ENCODE results near the gene DPEP2. TPM values are rescaled to one million over a fixed set of nuclear protein-coding genes. Genes with fewer than 3 reads are reported as not detected.
A peak's percentile ranks its signal among the peaks of the same experiment; 100 is the strongest.

Gene DPEP2
- total and polyA plus RNA-seq, 2 of the 13 experiments (the other 11 are each of a cell fraction or from before 2014, with no cell fraction given) = 0.18 TPM; not detected in 1

DNA sequence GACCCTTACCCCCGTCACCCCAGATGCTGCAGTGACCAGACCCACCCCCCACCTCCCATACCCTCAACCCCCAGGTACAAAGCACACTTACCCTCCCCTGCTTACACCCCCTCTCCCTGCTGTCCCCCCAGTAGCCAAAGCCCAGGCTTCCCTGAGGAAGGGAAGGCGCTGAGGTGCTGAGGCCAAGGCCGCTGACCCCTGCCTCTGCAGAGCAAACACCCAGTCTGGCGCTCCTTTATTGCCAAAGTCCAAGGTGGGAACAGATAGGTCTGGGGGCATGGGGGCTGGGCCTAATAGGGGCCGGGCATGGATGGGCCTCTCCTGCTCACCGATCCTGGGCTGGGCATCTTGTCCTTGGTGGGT is 56.0 kb downstream of the DPEP2 start (continued):
- TF ChIP-seq, protein P1, sequence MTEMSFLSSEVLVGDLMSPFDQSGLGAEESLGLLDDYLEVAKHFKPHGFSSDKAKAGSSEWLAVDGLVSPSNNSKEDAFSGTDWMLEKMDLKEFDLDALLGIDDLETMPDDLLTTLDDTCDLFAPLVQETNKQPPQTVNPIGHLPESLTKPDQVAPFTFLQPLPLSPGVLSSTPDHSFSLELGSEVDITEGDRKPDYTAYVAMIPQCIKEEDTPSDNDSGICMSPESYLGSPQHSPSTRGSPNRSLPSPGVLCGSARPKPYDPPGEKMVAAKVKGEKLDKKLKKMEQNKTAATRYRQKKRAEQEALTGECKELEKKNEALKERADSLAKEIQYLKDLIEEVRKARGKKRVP (CRISPR knock-in tag; IDR thresholded peaks at IDR 0.05) = peak in 1 of 2 experiments; percentile 39; a peak in 1 of 4 replicates
- no peak for TF ChIP-seq ZNF652 (CRISPR knock-in tag; IDR thresholded peaks at IDR 0.05; ENCODE audit: borderline replicate concordance, low read depth)
- peak; percentile 78 for TF ChIP-seq REPIN1 (CRISPR knock-in tag; IDR thresholded peaks at IDR 0.05; ENCODE audit: borderline replicate concordance, low read depth)
- TF ChIP-seq NFKBIZ (CRISPR knock-in tag; IDR thresholded peaks at IDR 0.05) = no peak
- TF ChIP-seq KDM4B (CRISPR knock-in tag; IDR thresholded peaks at IDR 0.05) = no peak
- no peak for TF ChIP-seq ZNF510 (CRISPR knock-in tag; IDR thresholded peaks at IDR 0.05; ENCODE audit: low read depth)
- TF ChIP-seq, protein P2, sequence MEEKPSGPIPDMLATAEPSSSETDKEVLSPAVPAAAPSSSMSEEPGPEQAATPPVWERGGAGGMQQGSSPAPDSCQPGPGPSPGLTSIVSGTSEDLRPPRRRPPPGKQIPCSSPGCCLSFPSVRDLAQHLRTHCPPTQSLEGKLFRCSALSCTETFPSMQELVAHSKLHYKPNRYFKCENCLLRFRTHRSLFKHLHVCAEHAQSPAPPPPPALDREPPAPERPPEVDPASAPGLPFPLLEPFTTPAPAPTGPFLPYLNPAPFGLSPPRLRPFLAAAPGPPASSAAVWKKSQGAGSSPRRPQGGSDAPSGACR (CRISPR knock-in tag; IDR thresholded peaks at IDR 0.05) = peak; percentile 24; the same call in 1 of the 2 replicates
- TF ChIP-seq ZNF589 (CRISPR knock-in tag; conservative IDR thresholded peaks at IDR 0.05) = no peak; the same call in 1 of the 2 replicates
- TF ChIP-seq, protein P3, sequence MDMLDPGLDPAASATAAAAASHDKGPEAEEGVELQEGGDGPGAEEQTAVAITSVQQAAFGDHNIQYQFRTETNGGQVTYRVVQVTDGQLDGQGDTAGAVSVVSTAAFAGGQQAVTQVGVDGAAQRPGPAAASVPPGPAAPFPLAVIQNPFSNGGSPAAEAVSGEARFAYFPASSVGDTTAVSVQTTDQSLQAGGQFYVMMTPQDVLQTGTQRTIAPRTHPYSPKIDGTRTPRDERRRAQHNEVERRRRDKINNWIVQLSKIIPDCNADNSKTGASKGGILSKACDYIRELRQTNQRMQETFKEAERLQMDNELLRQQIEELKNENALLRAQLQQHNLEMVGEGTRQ (IDR thresholded peaks at IDR 0.05; ENCODE audit: low read depth, low read length) = no peak
- TF ChIP-seq, protein P3 (CRISPR knock-in tag; IDR thresholded peaks at IDR 0.05; ENCODE audit: borderline replicate concordance) = peak; percentile 29; the same call in 1 of the 2 replicates
- TF ChIP-seq, protein P4, sequence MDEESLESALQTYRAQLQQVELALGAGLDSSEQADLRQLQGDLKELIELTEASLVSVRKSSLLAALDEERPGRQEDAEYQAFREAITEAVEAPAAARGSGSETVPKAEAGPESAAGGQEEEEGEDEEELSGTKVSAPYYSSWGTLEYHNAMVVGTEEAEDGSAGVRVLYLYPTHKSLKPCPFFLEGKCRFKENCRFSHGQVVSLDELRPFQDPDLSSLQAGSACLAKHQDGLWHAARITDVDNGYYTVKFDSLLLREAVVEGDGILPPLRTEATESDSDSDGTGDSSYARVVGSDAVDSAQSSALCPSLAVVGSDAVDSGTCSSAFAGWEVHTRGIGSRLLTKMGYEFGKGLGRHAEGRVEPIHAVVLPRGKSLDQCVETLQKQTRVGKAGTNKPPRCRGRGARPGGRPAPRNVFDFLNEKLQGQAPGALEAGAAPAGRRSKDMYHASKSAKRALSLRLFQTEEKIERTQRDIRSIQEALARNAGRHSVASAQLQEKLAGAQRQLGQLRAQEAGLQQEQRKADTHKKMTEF (CRISPR knock-in tag; IDR thresholded peaks at IDR 0.05) = no peak; the same call in 1 of the 2 replicates
- TF ChIP-seq, protein P5, sequence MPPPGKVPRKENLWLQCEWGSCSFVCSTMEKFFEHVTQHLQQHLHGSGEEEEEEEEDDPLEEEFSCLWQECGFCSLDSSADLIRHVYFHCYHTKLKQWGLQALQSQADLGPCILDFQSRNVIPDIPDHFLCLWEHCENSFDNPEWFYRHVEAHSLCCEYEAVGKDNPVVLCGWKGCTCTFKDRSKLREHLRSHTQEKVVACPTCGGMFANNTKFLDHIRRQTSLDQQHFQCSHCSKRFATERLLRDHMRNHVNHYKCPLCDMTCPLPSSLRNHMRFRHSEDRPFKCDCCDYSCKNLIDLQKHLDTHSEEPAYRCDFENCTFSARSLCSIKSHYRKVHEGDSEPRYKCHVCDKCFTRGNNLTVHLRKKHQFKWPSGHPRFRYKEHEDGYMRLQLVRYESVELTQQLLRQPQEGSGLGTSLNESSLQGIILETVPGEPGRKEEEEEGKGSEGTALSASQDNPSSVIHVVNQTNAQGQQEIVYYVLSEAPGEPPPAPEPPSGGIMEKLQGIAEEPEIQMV (CRISPR knock-in tag; IDR thresholded peaks at IDR 0.05; ENCODE audit: low read depth) = no peak
- TF ChIP-seq, protein P6, sequence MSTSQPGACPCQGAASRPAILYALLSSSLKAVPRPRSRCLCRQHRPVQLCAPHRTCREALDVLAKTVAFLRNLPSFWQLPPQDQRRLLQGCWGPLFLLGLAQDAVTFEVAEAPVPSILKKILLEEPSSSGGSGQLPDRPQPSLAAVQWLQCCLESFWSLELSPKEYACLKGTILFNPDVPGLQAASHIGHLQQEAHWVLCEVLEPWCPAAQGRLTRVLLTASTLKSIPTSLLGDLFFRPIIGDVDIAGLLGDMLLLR (CRISPR knock-in tag; IDR thresholded peaks at IDR 0.05) = 0 out of 2 replicates have a peak, but pooled peaks have one; percentile 13
- TF ChIP-seq FLYWCH1 (CRISPR knock-in tag; IDR thresholded peaks at IDR 0.05) = no peak
- TF ChIP-seq ZSCAN29 (CRISPR knock-in tag; conservative IDR thresholded peaks at IDR 0.05) = no peak
- peak; percentile 78; the same call in 1 of the 2 replicates for TF ChIP-seq ZBTB42 (CRISPR knock-in tag; IDR thresholded peaks at IDR 0.05)
- TF ChIP-seq PPARG (CRISPR knock-in tag; conservative IDR thresholded peaks at IDR 0.05) = no peak

Data from HepG2 (cell line).